Left ventricle myocardium superior (tissue), 1 donor: ENCODE results near the gene MAN1A2. TPM values are rescaled to one million over a fixed set of nuclear protein-coding genes. Genes with fewer than 3 reads are reported as not detected.

Experiments used
- ATAC-seq: fragments of 200-7000 bp; cut with Tn5 transposase; one replicate; pipeline ENCODE4 v1.9.1; 2020; ENCODE audit warnings: mild to moderate bottlenecking, moderate library complexity
- DNase-seq: peaks from one replicate; pipeline ENCODE4 v3.0.0-alpha.2; 2020
- intact Hi-C: fragments of 100-400 bp; cut with micrococcal nuclease; formaldehyde crosslinking; loops from one replicate; pipeline ENCODE4 v1.11.0; 2022
- total RNA-seq: library from RNA; stranded (reverse); fragmentation: NEBNext Ultra II Directional; extraction: Animal tissue kit (Norgen Biotek cat#: 25700); gene quantifications from one replicate; pipeline ENCODE4 v1.2.1, GENCODE V29; 2021
- donor health status: DM: no; HTN: yes; CAD: no; lungs with severe emphysema.

Gene MAN1A2
- total RNA-seq, 1 donor from 2014 or later, result 24.0 TPM

DNA sequence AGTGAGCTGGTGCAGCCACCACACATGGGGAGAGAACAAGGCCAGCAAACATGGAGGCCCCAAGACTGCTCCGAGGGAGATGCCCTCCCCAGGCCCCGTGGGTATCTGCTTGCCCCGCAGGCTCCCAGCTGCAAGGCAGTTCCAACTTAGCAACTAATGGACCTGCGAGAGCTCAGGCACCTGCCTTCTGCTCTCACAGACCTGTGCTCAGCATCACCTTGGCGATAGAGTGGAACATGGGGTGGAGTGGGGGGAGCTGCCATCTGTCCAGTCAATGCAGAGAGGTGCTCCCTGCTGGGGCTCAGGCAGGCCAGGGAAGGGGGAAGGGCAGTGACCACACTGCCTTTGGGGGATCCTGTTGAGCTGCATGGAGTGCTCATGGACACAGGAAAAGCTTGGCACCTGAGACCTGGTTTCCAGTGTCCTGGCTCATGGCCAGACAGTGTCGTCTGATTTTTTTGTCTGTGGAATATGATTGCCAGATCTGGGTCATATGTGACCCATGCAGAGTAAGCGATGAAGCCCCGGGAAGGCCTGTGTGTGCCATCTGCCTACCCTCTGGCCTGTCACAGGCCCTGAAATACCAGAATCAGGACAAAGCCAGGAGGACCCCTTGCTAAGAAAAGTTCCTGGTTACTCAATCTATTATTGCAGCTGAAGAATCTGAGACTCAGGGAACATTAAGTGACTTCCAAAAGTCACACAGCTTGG, 198.7 kb downstream of the MAN1A2 start:
- no peak for ATAC-seq
- no peak for DNase-seq
- intact Hi-C loops, result no loop called here

- ATAC-seq (no peak), DNase-seq (no peak)
- intact Hi-C loops, result no loop called here
Observed at GRCh38 chr1:117566556-117566955, 199.3 kb downstream of the MAN1A2 start.

- ATAC-seq (no peak), DNase-seq (no peak)
- intact Hi-C loops, result no loop called here
Observed at GRCh38 chr1:117567435-117567834, 200.2 kb downstream of the MAN1A2 start.

DNA sequence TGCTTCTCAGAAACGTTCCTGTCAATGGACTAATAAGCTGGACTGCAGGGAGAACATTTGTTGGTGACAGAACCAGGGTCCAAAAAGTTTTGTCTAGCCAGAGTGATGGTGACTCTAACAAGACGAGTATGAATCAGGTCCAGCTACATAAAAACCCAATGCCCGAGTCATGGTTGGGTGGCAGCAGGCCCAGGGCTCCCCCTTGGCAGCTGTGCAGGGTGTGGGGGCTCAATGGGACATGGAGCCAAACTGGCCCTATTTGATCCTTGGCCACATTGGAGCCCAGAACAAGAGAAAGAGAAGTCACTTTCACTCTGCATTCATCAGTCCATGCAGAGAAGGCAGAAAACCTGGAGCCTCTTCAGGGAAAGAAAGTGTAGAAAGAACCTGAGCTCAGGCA, 200.7 kb downstream of the MAN1A2 start:
- no peak for DNase-seq
- ATAC-seq, result no peak
- intact Hi-C loops, result no loop called here

DNA sequence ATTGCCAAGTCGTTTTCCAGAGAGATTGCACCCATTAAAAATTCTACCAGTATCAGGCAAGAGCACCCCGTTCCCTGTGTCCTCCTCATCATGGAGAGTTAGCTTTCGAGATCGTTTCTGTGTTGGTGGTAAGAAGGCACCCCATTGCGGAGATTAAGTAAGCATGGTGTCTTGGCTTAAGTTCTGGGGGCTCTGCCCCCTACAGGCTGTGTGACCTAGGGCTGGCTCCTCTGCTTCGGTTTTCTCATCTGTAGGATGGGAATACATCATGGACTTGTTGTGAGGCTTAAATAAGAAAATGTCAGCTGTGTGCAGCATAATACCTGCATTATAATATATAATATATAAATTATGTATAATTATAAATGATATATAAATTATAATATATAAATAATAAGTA, 201.8 kb downstream of the MAN1A2 start:
- no peak for DNase-seq
- intact Hi-C loops, result no loop called here
- no peak for ATAC-seq

DNA sequence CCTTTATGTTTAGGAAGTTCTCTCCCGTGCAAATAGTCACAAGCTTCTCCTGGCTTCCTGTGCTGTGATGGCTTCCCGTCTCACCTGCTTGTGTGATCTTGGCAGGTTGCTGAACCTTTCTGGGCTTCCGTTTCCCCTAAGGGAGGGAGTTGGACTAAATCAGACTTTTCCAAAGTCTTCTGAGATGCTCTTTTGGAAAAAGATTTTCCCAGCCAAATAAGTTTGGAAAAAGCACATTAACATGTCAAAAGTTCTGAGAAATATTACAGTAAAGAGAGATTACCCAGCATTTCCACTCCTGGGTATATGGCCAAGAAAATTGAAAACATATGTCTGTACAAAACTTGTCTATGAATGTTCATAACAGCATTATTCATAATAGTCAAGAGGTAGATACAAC, 202.6 kb downstream of the MAN1A2 start:
- no peak for ATAC-seq
- no peak for DNase-seq
- intact Hi-C loops, result no loop called here

DNA sequence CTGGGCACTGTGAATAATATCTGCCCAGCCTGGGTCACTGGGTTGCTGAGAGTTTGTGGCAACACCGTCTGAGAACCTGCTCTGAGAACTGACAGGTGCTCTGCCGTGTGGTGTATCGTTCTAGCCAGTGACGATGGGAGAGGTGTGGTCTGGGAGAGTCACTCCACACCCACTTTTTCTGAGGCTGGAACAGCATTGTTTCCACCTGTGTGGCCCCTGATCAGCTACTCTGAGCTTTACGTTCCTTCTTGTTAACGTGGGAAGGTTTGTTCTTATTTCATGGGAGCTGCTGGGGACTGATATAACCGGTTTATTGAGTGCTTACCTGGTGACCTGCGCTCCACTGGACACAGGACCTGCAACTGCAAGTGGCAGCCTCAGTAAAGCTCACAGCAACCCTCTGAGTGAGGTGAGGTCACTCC, 203.8 kb downstream of the MAN1A2 start:
- ATAC-seq (no peak), DNase-seq (no peak)
- intact Hi-C loops, result no loop called here

- intact Hi-C loops, result no loop called here
- DNase-seq (no peak), ATAC-seq (no peak)
Observed at GRCh38 chr1:117571496-117571895, 204.2 kb downstream of the MAN1A2 start.

DNA sequence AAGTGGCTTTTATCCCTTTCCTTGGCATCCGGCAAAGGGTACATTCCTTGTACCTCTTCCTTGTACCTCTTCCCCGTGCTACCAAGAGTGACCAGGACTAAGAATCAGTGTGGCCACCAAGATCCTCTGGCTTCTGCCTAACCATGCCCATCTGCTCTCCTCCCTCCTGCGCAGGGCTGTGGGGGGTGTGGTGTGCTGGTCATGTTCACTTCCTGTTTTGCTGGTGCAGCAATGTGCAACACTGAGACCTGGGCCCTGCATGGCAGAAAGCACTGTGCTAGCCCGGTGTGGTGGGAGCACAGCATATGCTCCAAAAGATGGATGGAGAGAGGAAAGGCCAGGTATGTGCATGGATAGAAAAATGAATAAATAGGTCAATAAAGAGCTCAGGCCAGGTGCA, 205.3 kb downstream of the MAN1A2 start:
- ATAC-seq (no peak), DNase-seq (no peak)
- intact Hi-C loops, result no loop called here

GRCh38 chr1:117573386-117574023, 206.3 kb downstream of the MAN1A2 start:
- intact Hi-C loops, result no loop called here
- ATAC-seq (no peak), DNase-seq (no peak)

- intact Hi-C loops, result no loop called here
- ATAC-seq (no peak), DNase-seq (no peak)
Observed at GRCh38 chr1:117574161-117574835, 207.0 kb downstream of the MAN1A2 start.

DNA sequence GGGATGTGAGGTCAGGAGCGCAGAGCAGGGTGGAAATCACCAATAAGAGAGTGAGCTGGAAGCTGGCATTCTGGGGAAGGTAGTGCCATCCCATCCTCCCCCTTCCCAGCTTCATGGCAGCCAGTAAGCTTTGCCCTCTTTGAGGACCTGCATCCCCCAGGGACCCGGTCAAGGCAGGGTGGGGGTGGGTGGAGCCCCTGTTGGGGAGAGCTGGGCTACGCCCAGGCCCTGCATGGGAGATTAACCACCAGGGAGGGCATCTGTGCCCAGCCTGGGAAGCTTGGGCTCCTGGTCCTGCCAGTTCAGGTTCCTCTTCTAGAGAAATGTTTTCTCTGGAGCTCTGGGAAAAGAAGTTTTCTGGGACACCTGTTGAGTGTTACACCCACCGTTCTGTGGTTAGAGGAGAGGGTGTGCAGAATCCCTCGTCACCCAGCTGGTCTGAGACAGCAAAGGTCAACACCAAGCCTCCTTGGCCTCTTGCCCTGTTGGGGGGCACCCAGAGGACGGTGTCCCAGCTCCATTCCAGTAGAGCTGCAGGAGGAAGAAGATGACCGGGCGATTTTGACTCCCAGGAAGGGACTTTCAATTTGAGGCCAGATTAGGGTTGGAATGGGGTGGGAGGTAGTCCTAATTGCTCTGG, 208.5 kb downstream of the MAN1A2 start:
- ATAC-seq, result no peak
- intact Hi-C loops, result no loop called here
- no peak for DNase-seq

DNA sequence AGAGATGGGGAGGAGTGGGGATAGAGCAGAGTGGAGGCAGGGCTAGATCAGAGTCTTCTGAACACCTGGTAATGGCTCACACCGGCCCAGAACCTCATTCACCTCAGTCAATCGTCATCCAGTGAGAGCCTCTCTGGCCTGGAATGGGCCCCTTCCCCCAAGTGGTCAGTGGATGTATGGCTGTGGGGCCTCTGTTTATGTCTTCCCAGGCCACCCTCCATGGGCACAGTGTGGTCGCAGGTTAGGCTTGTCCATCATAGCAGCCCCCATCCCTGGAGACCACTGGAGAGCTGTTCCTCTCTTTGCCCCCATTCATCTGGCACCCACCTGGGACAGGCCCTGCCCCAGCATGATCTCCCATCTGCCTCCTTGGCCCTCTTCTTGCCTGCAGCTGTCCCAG, 209.0 kb downstream of the MAN1A2 start:
- DNase-seq (no peak), ATAC-seq (no peak)
- intact Hi-C loops, result no loop called here

DNA sequence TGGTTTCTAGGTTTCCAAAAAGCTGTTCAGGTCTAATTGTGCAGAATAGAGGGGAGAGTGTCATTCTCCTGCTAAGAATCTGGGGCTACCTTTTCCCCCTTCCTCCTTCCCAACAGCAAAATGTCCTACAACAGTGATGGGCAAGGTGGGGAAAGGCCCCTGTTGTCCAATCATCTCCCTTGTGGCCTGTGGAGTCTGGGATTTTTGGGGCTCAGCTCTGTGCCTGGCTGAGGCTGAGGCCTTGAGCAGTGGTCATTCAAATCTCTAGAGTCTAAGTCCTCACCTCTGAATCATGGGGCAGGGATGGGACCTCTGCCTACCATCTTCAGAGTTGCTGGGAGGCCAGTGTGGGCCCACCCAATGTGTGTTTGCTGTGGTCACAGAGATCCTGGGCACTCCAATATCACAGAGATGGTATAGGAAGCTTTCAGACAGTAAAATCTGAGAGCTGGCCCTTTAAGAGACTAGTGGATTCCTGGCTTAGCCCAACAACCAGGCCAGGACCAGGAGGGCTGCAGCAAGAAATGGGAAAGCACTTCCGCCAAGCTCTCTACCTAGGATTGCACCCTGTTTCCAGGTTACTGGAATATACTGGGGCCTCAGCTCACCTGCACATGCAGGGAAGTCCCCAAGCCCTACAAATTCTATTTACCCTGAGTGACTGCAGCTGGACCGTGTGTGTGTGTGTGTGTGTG, 210.1 kb downstream of the MAN1A2 start:
- DNase-seq, result no peak
- intact Hi-C loops, result no loop called here

DNA sequence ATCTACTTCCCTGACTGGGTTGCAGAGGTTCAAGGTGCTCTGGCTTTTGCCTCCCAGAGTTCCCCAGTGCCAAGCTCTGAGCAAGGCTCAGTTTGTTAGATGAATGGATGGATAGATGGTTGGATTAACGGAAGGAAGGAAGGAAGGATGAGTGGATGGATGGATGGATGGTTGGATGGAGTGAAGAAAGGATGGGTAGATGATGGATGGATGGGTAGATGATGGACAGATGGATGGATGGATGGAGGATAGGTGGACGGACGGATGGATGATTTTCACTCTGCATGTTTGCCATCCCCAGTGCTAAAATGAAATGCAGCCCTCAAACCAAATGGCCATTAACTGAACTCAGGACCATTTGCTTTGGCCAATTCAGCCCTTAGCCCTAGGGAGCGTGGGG, 211.2 kb downstream of the MAN1A2 start:
- DNase-seq (no peak), ATAC-seq (no peak)
- intact Hi-C loops, result no loop called here

More for the DNA sequence above, 210.1 kb downstream of the MAN1A2 start:
- no peak for ATAC-seq

Other genes starting within 250 kb of the MAN1A2 start
- 15.3 TPM for gene TRIM45, start 245.7 kb upstream of the MAN1A2 start, total RNA-seq
- not detected for gene VTCN1, start 156.5 kb upstream of the MAN1A2 start, total RNA-seq
- 16.7 TPM for gene TENT5C, start 238.6 kb downstream of the MAN1A2 start, total RNA-seq